Occipital lobe (tissue), 2 donors: Measurements from ENCODE around the gene TMEM45A. TPM values are rescaled to one million over a fixed set of nuclear protein-coding genes. Genes with fewer than 3 reads are reported as not detected.
A peak's percentile ranks its signal among the peaks of the same experiment; 100 is the strongest.
"Not testable (repeated sequence)": the region's sequence is repeated elsewhere in the genome, so short reads cannot be mapped to it uniquely, and the experiment has no call there.

Experiments
- DNase-seq: peaks from one replicate; lab custom pipeline; 2025; lab: John Stamatoyannopoulos, UW
- total RNA-seq: library from RNA; depleted of rRNA; stranded (reverse); fragments of >200 nt; gene quantifications from one replicate; pipeline ENCODE4 v1.2.3, GENCODE V29; 2014

TMEM45A gene
- total RNA-seq, 1 donor from 2014 or later, result 3.0 TPM

- DNase-seq, result no peak
Observed at GRCh38 chr3:100483529-100483928, 8.9 kb upstream of the TMEM45A start.

GRCh38 chr3:100486808-100487207 is 5.6 kb upstream of the TMEM45A start:
- no peak for DNase-seq

- no peak for DNase-seq
Observed at GRCh38 chr3:100489118-100489517, 3.3 kb upstream of the TMEM45A start.

GRCh38 chr3:100496711-100497261 is 4.4 kb downstream of the TMEM45A start:
- DNase-seq, result no peak

GRCh38 chr3:100499651-100500050 is 7.2 kb downstream of the TMEM45A start:
- no peak for DNase-seq

- no peak for DNase-seq
Observed at GRCh38 chr3:100500320-100500880, 8.0 kb downstream of the TMEM45A start.

- DNase-seq, result no peak
Observed at GRCh38 chr3:100503448-100503847, 11.0 kb downstream of the TMEM45A start.

GRCh38 chr3:100506355-100506754 is 13.9 kb downstream of the TMEM45A start:
- DNase-seq, result no peak

- not testable (repeated sequence) for DNase-seq
Observed at GRCh38 chr3:100509818-100510217, 17.4 kb downstream of the TMEM45A start.

- DNase-seq, result no peak
Observed at GRCh38 chr3:100516232-100516631, 23.8 kb downstream of the TMEM45A start.

- no peak for DNase-seq
Observed at GRCh38 chr3:100516838-100517237, 24.4 kb downstream of the TMEM45A start.

- DNase-seq, result no peak
Observed at GRCh38 chr3:100517276-100517675, 24.9 kb downstream of the TMEM45A start.

GRCh38 chr3:100518244-100518643 is 25.8 kb downstream of the TMEM45A start:
- DNase-seq, result no peak

GRCh38 chr3:100518983-100519382 is 26.6 kb downstream of the TMEM45A start:
- no peak for DNase-seq

- no peak for DNase-seq
Observed at GRCh38 chr3:100521439-100521845, 29.0 kb downstream of the TMEM45A start.

- DNase-seq, result no peak
Observed at GRCh38 chr3:100522125-100522524, 29.7 kb downstream of the TMEM45A start.

GRCh38 chr3:100523050-100523760 is 30.8 kb downstream of the TMEM45A start:
- DNase-seq, result no peak

GRCh38 chr3:100525753-100526612 is 33.6 kb downstream of the TMEM45A start:
- peak; percentile 20 for DNase-seq

GRCh38 chr3:100526613-100527346 is 34.4 kb downstream of the TMEM45A start:
- DNase-seq, result no peak

GRCh38 chr3:100527347-100527735 is 34.9 kb downstream of the TMEM45A start:
- no peak for DNase-seq

GRCh38 chr3:100531093-100531492 is 38.7 kb downstream of the TMEM45A start:
- DNase-seq, result no peak
